Measurements from ENCODE around the gene TBX4. TPM values are rescaled to one million over a fixed set of nuclear protein-coding genes. Genes with fewer than 3 reads are reported as not detected.

Gene TBX4
- total and polyA plus RNA-seq, 12 donors, result 0.03 TPM; not detected in 11

- ATAC-seq (peak in 1 of 8 donors; percentile 9), DNase-seq (no peak)
- Histone ChIP-seq H3K36me3 (no peaks in the 10 kb centered on the region), H3K9me3 (no peaks in the 10 kb centered on the region), H3K27me3 (peaks cover 0 to 37% (median 29%) of the 10 kb centered on the region in 7 donors), H3K4me3 (no peak overlapping the region), H3K4me1 (no peaks in the 10 kb centered on the region), H3K27ac (no peak overlapping the region)
- intact Hi-C loops (cut with DNase I), result loop anchor here in 1 of 10 donors (10.0 kb wide), 1 partner anchor 55 kb away; no protein-coding TSS in a partner anchor
- no peak for TF ChIP-seq CTCF (IDR thresholded peaks at IDR 0.05)
- 85 to 87% methylated on average over 25 of the region's 25 CpGs for WGBS, 2 donors
Observed at GRCh38 chr17:61479493-61480413, 27.5 kb downstream of the TBX4 start.

- intact Hi-C loops (cut with DNase I), result loop anchor here in 1 of 10 donors (10.0 kb wide), 1 partner anchor 56 kb away; no protein-coding TSS in a partner anchor
- Histone ChIP-seq H3K27me3 (peaks cover 0 to 36% (median 23%) of the 10 kb centered on the region in 7 donors), H3K4me1 (no peaks in the 10 kb centered on the region), H3K9me3 (no peaks in the 10 kb centered on the region), H3K4me3 (no peak overlapping the region), H3K36me3 (no peaks in the 10 kb centered on the region), H3K27ac (no peak overlapping the region)
- 65% methylated on average over 5 of the region's 5 CpGs for WGBS, 2 donors
- no peak for DNase-seq
- no peak for ATAC-seq
- TF ChIP-seq CTCF (IDR thresholded peaks at IDR 0.05), result no peak
Observed at GRCh38 chr17:61480414-61480807, 28.2 kb downstream of the TBX4 start.

- Histone ChIP-seq H3K9me3 (no peaks in the 10 kb centered on the region), H3K27ac (no peak overlapping the region), H3K4me3 (no peak overlapping the region), H3K36me3 (no peaks in the 10 kb centered on the region), H3K4me1 (no peaks in the 10 kb centered on the region), H3K27me3 (peaks cover 0 to 31% (median 17%) of the 10 kb centered on the region in 7 donors)
- intact Hi-C loops (cut with DNase I), result loop anchor here in 1 of 10 donors (10.0 kb wide), 1 partner anchor 57 kb away; no protein-coding TSS in a partner anchor
- ATAC-seq (no peak), DNase-seq (no peak)
- TF ChIP-seq CTCF (IDR thresholded peaks at IDR 0.05), result no peak
- WGBS, 2 donors, result 84 to 91% methylated on average over 5 of the region's 5 CpGs
Observed at GRCh38 chr17:61481421-61481820, 29.2 kb downstream of the TBX4 start.

GRCh38 chr17:61482467-61482866 lies 30.2 kb downstream of the TBX4 start:
- no peaks in the 10 kb centered on the region for H3K36me3 ChIP-seq
- no peaks in the 10 kb centered on the region for H3K4me1 ChIP-seq
- no peaks in the 10 kb centered on the region for H3K9me3 ChIP-seq
- peaks cover 0 to 24% (median 14%) of the 10 kb centered on the region in 7 donors for H3K27me3 ChIP-seq
- intact Hi-C loops (cut with DNase I), result loop anchor here in 1 of 10 donors (10.0 kb wide), 1 partner anchor 58 kb away; no protein-coding TSS in a partner anchor
- no peak overlapping the region for H3K27ac ChIP-seq
- no peak overlapping the region for H3K4me3 ChIP-seq
- ATAC-seq (no peak), DNase-seq (no peak)
- no peak for TF ChIP-seq CTCF (IDR thresholded peaks at IDR 0.05)
- WGBS, 2 donors, result 89 to 90% methylated on average over 8 of the region's 8 CpGs

Data from heart right ventricle (tissue), 16 donors.